SU-DHL-6 (cell line): Measurements from ENCODE around the gene DUSP22.
A peak's percentile ranks its signal among the peaks of the same experiment; 100 is the strongest.

Experiments used
- CTCF ChIP-seq: fragments of 200-600 bp; sonication (generic); IDR thresholded peaks from one replicate; pipeline ENCODE4 v1.5.1; 2017; ENCODE audit warnings: antibody characterized with exemption, mild to moderate bottlenecking, low read length, moderate library complexity; ENCODE audit not compliant: insufficient read depth, poor library complexity, severe bottlenecking
- EZH2phosphoT487 ChIP-seq: fragments of 200-600 bp; sonication (generic), shearing (Covaris generic); conservative IDR thresholded peaks from 2 replicates; pipeline ENCODE4 v1.6.1; 2018; ENCODE audit warnings: mild to moderate bottlenecking, antibody characterized with exemption, low read length, moderate library complexity, mixed read lengths

DNA sequence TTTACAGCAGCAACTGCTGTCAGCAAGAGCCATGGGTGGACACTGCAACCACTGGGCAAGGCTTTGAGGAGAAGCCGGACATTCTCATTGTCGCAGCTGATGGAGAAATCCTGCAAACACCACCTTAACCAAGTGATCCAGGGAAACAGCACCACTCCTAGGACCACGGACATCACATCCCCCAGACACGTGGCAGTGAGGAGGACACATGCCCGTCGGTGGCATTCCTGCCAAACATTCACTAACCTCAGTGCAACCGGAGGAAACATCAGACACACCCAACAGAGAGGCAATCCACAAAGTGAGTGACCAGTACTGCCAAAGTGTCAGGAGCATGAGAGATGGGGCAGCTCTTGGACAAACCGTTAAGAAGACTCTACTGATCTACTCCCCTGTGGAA is 82.7 kb downstream of the DUSP22 start:
- TF ChIP-seq CTCF: no peak
- TF ChIP-seq EZH2phosphoT487: 0 out of 2 replicates have a peak, but pooled peaks have one; percentile 6
